Colonic mucosa (tissue), 4 donors: ENCODE results near the gene IL36RN. TPM values are rescaled to one million over a fixed set of nuclear protein-coding genes. Genes with fewer than 3 reads are reported as not detected.

ENCODE experiments used
- DNase-seq: peaks from one replicate; pipeline ENCODE4 v3.0.0-alpha.2; 2020
- H3K27ac ChIP-seq: fragments of 200-600 bp; one replicate; pipeline ENCODE4 v1.8.0; 2021
- H3K27me3 ChIP-seq: fragments of 200-600 bp; one replicate; pipeline ENCODE4 v1.8.0; 2021
- H3K36me3 ChIP-seq: fragments of 200-600 bp; one replicate; pipeline ENCODE4 v1.8.0; 2021
- H3K4me1 ChIP-seq: fragments of 200-600 bp; one replicate; pipeline ENCODE4 v1.8.0; 2021; ENCODE audit warnings: mild to moderate bottlenecking
- H3K4me3 ChIP-seq: fragments of 200-600 bp; one replicate; pipeline ENCODE4 v1.8.0; 2021
- H3K9ac ChIP-seq, 2 donors: one replicate each; pipeline ENCODE4 v1.7.0; 2013; ENCODE audit warnings: control low read depth in 2 of 2, low read depth in 2 of 2, low read length in 2 of 2
- H3K9me3 ChIP-seq: fragments of 200-600 bp; one replicate; pipeline ENCODE4 v1.8.0; 2021
- CTCF ChIP-seq: fragments of 200-600 bp; IDR thresholded peaks from one replicate; pipeline ENCODE4 v1.8.0; 2022; ENCODE audit warnings: antibody characterized with exemption, mild to moderate bottlenecking
- intact Hi-C: fragments of 100-400 bp; cut with DNase I; formaldehyde crosslinking; loops from one replicate; pipeline ENCODE4 v1.14.1; 2022
- total RNA-seq, 2 donors: library from RNA; stranded (reverse); fragmentation: NEBNext Ultra II Directional in 1 of 2; extraction: Animal tissue kit (Norgen Biotek cat#: 25700) in 1 of 2; gene quantifications; one replicate each; pipeline ENCODE4 v1.2.1, GENCODE V29; 2021
- donor health status: healthy.
- donor health status: DM: no; HTN: no; CAD: no.
- donor health status: DM: no; HTN: no; CAD: no.

IL36RN gene
- total RNA-seq = not detected

GRCh38 chr2:113058998-113059960 lies at the start of gene IL36RN:
Gene IL36RN (plus strand): TSS chr2:113059198. CDS start chr2:113059439, 241 bp downstream.
- Histone ChIP-seq H3K9ac (no peak within 1 kb of the TSS), H3K4me3 (no peak within 1 kb of the TSS), H3K4me1 (no peaks in the 10 kb centered on the region), H3K9me3 (no peaks in the 10 kb centered on the region), H3K27me3 (no peaks in the 10 kb centered on the region), H3K27ac (no peak within 1 kb of the TSS), H3K36me3 (no peaks in the 10 kb centered on the region)
- intact Hi-C loops = no loop called here
- no peak for TF ChIP-seq CTCF
- peak; percentile 10 for DNase-seq

GRCh38 chr2:113009622-113010021 lies 49.4 kb upstream of the IL36RN start:
- no peaks in the 10 kb centered on the region for H3K4me1 ChIP-seq
- H3K27ac ChIP-seq = no peak overlapping the region
- no peak overlapping the region for H3K9ac ChIP-seq
- no peaks in the 10 kb centered on the region for H3K27me3 ChIP-seq
- H3K9me3 ChIP-seq = no peaks in the 10 kb centered on the region
- no peak overlapping the region for H3K4me3 ChIP-seq
- no peak for TF ChIP-seq CTCF
- no peak for DNase-seq
- intact Hi-C loops = no loop called here
- H3K36me3 ChIP-seq = no peaks in the 10 kb centered on the region

GRCh38 chr2:113010088-113010487 lies 48.9 kb upstream of the IL36RN start:
- no peaks in the 10 kb centered on the region for H3K27me3 ChIP-seq
- H3K36me3 ChIP-seq = no peaks in the 10 kb centered on the region
- H3K27ac ChIP-seq = no peak overlapping the region
- no peak for DNase-seq
- H3K9me3 ChIP-seq = no peaks in the 10 kb centered on the region
- no peak overlapping the region for H3K9ac ChIP-seq
- no peak for TF ChIP-seq CTCF
- no peak overlapping the region for H3K4me3 ChIP-seq
- H3K4me1 ChIP-seq = no peaks in the 10 kb centered on the region
- intact Hi-C loops = no loop called here

- intact Hi-C loops = no loop called here
- no peak for DNase-seq
- Histone ChIP-seq H3K4me3 (no peak overlapping the region), H3K27me3 (no peaks in the 10 kb centered on the region), H3K9me3 (no peaks in the 10 kb centered on the region), H3K36me3 (no peaks in the 10 kb centered on the region), H3K9ac (no peak overlapping the region), H3K4me1 (no peaks in the 10 kb centered on the region), H3K27ac (no peak overlapping the region)
- TF ChIP-seq CTCF = no peak
Observed at GRCh38 chr2:113011108-113011507, 47.9 kb upstream of the IL36RN start.

GRCh38 chr2:113012436-113013335 lies 46.3 kb upstream of the IL36RN start:
- no peak overlapping the region for H3K9ac ChIP-seq
- no peaks in the 10 kb centered on the region for H3K4me1 ChIP-seq
- no peak for TF ChIP-seq CTCF
- H3K4me3 ChIP-seq = no peak overlapping the region
- no peaks in the 10 kb centered on the region for H3K9me3 ChIP-seq
- H3K36me3 ChIP-seq = no peaks in the 10 kb centered on the region
- no peak overlapping the region for H3K27ac ChIP-seq
- intact Hi-C loops = no loop called here
- no peaks in the 10 kb centered on the region for H3K27me3 ChIP-seq
- no peak for DNase-seq
